Activated naive CD4-positive, alpha-beta T cell (primary cell): ENCODE results near the gene SCAANT1.

Source experiments
- DNase-seq, 4 experiments: peaks; one replicate each; lab custom pipeline; 2025; lab: John Stamatoyannopoulos, UW

Gene SCAANT1

DNA sequence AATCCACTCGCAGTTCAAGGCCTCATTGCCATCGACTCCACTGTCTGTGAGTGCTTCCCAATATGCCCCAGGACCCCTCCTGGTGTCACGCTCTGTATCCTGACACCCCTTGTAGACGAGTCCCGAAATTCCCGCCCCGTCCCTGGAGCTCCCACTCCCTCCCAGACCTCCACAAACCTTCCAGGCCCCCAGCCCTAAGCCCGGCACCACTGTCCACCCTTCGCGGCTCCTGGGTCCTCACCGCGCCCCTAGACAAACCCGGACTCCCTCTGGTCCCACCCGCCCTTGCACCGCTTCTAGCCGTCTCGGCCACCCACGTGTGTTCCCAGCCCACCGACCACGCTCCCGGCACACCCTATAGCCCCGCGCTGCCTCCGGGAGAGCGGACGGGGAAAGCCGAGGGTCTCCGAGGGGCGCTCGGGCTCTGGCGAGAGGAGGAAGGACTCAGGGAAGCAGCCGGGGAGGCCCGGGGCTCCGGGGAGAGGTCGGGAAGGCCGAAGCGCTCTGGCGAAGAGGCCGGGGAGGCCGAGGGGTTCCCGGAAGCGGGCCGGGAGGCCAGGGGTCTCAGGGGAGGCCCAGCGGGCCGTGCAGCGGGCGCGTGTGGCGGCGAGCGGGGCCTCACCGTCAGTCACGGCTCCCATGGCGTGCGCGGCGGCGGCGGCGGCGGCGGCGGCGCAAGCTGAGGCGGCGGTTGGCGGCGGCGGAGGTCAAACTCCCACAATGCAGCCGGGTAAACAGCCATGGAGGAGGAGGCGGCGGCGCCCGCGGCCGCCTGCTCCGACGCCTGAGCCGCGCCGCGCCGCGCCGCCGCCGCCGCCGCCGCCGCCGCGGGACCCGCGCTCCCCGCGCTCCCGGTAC lies 48.8 kb downstream of the SCAANT1 start, which contains the start of the genes ATXN7 and THOC7:
ATXN7 (plus strand) TSS at position 718 of the 858 bp plus-strand sequence. CDS start 48,732 bp downstream, outside the sequence.
THOC7 (minus strand) TSS at position 656 of the 858 bp plus-strand sequence; CDS start at position 641, 15 bp downstream.
- DNase-seq: peak; percentile 29 to 62 (median 34)

DNA sequence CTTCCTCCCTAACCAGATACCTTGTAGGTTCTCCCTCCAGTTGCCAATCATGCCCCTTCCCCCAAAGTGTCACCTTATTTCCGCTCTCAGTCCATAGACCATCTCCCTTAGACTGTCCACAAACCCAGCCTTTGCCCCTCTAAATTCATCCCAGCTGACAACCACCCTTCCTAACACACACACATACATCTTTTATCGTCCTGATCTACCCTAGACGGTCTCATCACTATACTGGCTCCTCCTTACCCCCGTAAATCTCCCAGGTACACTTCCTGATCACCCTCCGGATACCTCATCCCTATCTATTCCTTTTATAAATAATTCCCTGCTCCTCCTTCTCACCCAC lies 49.4 kb downstream of the SCAANT1 start:
- DNase-seq: no peak
